Cerebellar cortex (tissue), 1 donor: Measurements from ENCODE around the gene MKNK1.

Experiments
- DNase-seq: peaks from one replicate; pipeline ENCODE4 v3.0.0-alpha.2; 2015; ENCODE audit warnings: low spot score

Gene MKNK1

GRCh38 chr1:46538147-46538546, 65.9 kb downstream of the MKNK1 start:
- DNase-seq: no peak

GRCh38 chr1:46537651-46538050, 66.4 kb downstream of the MKNK1 start:
- DNase-seq: no peak

GRCh38 chr1:46536527-46536926, 67.5 kb downstream of the MKNK1 start:
- DNase-seq: no peak

GRCh38 chr1:46535063-46535462, 69.0 kb downstream of the MKNK1 start:
- peak; percentile 12 for DNase-seq

GRCh38 chr1:46533179-46533864, 70.7 kb downstream of the MKNK1 start:
- DNase-seq: peak; percentile 30

- DNase-seq: peak; percentile 17
Observed at GRCh38 chr1:46532498-46533178, 71.4 kb downstream of the MKNK1 start.

GRCh38 chr1:46532095-46532494, 72.0 kb downstream of the MKNK1 start:
- DNase-seq: no peak

- DNase-seq: no peak
Observed at GRCh38 chr1:46530791-46531409, 73.2 kb downstream of the MKNK1 start.

GRCh38 chr1:46530311-46530710, 73.8 kb downstream of the MKNK1 start:
- DNase-seq: no peak

- DNase-seq: no peak
Observed at GRCh38 chr1:46529031-46529630, 74.9 kb downstream of the MKNK1 start.

GRCh38 chr1:46528297-46528955, 75.6 kb downstream of the MKNK1 start:
- DNase-seq: peak; percentile 49

- peak; percentile 86 for DNase-seq
Observed at GRCh38 chr1:46527474-46528296, 76.4 kb downstream of the MKNK1 start.

- DNase-seq: peak; percentile 29
Observed at GRCh38 chr1:46526691-46527291, 77.3 kb downstream of the MKNK1 start.

GRCh38 chr1:46526013-46526690, 77.9 kb downstream of the MKNK1 start:
- no peak for DNase-seq

- DNase-seq: no peak
Observed at GRCh38 chr1:46525253-46525983, 78.7 kb downstream of the MKNK1 start.

- DNase-seq: no peak
Observed at GRCh38 chr1:46524843-46525242, 79.2 kb downstream of the MKNK1 start.

- peak; percentile 47 for DNase-seq
Observed at GRCh38 chr1:46523496-46524353, 80.3 kb downstream of the MKNK1 start.

- no peak for DNase-seq
Observed at GRCh38 chr1:46522969-46523320, 81.1 kb downstream of the MKNK1 start.
